Astrocyte (in vitro differentiated cells and primary cell): ENCODE results near the gene ZNF17.

Source experiments
- EZH2 ChIP-seq: IDR thresholded peaks from 2 replicates; pipeline ENCODE4 v1.6.1; 2012; ENCODE audit warnings: mild to moderate bottlenecking, low read length, inconsistent platforms; ENCODE audit not compliant: insufficient read depth
- TF ChIP-seq, protein P1 (sequence below): IDR thresholded peaks from 2 replicates; pipeline ENCODE4 v1.5.1; 2011; ENCODE audit warnings: low read depth, mild to moderate bottlenecking, inconsistent platforms, low read length, moderate library complexity; ENCODE audit not compliant: insufficient read depth

DNA sequence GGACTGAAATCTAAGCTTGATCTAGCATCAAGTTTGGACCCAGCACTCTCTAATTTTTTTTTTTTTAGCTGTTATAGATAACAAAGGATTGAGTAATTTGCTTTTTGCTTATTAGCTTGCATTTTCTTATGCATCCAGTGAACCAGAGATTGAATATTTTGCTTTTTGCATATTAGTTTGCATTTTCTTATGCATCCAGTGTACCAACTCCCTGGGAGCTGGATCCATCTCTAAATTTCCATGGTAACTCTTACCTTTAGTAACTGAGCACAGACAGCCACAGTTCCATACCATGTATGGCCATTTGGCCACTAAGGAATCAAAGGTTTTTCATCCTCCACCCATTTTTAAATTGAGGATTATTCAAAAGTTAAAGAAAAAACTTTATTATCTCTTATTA, 30.0 kb upstream of the ZNF17 start:
- TF ChIP-seq, protein P1, sequence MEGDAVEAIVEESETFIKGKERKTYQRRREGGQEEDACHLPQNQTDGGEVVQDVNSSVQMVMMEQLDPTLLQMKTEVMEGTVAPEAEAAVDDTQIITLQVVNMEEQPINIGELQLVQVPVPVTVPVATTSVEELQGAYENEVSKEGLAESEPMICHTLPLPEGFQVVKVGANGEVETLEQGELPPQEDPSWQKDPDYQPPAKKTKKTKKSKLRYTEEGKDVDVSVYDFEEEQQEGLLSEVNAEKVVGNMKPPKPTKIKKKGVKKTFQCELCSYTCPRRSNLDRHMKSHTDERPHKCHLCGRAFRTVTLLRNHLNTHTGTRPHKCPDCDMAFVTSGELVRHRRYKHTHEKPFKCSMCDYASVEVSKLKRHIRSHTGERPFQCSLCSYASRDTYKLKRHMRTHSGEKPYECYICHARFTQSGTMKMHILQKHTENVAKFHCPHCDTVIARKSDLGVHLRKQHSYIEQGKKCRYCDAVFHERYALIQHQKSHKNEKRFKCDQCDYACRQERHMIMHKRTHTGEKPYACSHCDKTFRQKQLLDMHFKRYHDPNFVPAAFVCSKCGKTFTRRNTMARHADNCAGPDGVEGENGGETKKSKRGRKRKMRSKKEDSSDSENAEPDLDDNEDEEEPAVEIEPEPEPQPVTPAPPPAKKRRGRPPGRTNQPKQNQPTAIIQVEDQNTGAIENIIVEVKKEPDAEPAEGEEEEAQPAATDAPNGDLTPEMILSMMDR = no peak
- no peak for TF ChIP-seq EZH2
